Neural cell (in vitro differentiated cells): ENCODE results near the gene RAB3C.

Experiments used
- CTCF ChIP-seq: fragments of 450-650 bp; IDR thresholded peaks from 2 replicates; pipeline ENCODE4 v1.5.1; 2014; ENCODE audit warnings: antibody characterized with exemption, mild to moderate bottlenecking, moderate library complexity; ENCODE audit not compliant: poor library complexity, severe bottlenecking
- EZH2 ChIP-seq: fragments of 200-600, 300-800 bp; shearing (Covaris generic), sonication (generic); IDR thresholded peaks from 2 replicates; pipeline ENCODE4 v1.6.1; 2014; ENCODE audit warnings: antibody characterized with exemption, low read length, borderline replicate concordance, mild to moderate bottlenecking; ENCODE audit not compliant: insufficient read depth, poor library complexity, severe bottlenecking
- POLR2AphosphoS5 ChIP-seq: IDR thresholded peaks from 2 replicates; pipeline ENCODE4 v1.6.1; 2012
- RAD21 ChIP-seq: fragments of 450-650 bp; conservative IDR thresholded peaks from 2 replicates; pipeline ENCODE4 v1.6.1; 2014; ENCODE audit warnings: antibody characterized with exemption, mild to moderate bottlenecking, moderate library complexity
- SMC3 ChIP-seq: fragments of 450-650 bp; conservative IDR thresholded peaks from 2 replicates; pipeline ENCODE4 v1.6.1; 2014; ENCODE audit warnings: antibody characterized with exemption, mild to moderate bottlenecking, moderate library complexity; ENCODE audit not compliant: poor library complexity
- TAF1 ChIP-seq: IDR thresholded peaks from 2 replicates; pipeline ENCODE4 v1.6.1; 2012; ENCODE audit warnings: low read depth

DNA sequence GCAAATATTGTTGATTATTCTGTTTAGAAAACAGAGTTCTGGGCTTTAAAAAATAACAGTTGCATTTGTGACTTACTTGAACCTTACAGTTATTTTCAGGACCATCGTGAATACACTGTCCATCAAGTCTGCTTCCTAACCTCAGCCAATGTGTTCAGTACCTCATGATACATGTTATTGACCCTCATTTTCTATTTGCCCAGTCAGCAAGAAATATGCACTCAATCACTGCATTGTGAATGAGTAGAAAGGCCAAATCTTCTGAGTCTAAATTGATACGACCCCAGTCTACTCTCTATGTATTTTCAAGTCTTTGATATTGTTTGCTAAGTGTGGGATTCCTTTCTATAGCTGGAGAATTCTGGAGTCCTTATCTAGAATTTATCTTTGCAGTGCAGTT lies 156.2 kb downstream of the RAB3C start:
- TF ChIP-seq EZH2 (no peak), CTCF (no peak), RAD21 (no peak), POLR2AphosphoS5 (no peak), SMC3 (no peak), TAF1 (no peak)
